Progenitor cell of endocrine pancreas (in vitro differentiated cells): ENCODE data around the gene NHERF2. TPM values are rescaled to one million over a fixed set of nuclear protein-coding genes. Genes with fewer than 3 reads are reported as not detected.

Source experiments
- DNase-seq: peaks from one replicate; pipeline ENCODE4 v3.0.0; 2021; ENCODE audit warnings: low spot score; ENCODE audit not compliant: unreplicated experiment
- H3K27ac Mint-ChIP-seq: 2 replicates; pipeline ENCODE4 v1.8.0; 2021; ENCODE audit warnings: mild to moderate bottlenecking, moderate library complexity, mixed read lengths
- H3K27me3 Mint-ChIP-seq: 2 replicates; pipeline ENCODE4 v1.8.0; 2021; ENCODE audit warnings: mixed read lengths
- H3K36me3 Mint-ChIP-seq: 2 replicates; pipeline ENCODE4 v1.8.0; 2022; ENCODE audit warnings: mixed read lengths; ENCODE audit not compliant: insufficient read depth
- H3K4me1 Mint-ChIP-seq: 2 replicates; pipeline ENCODE4 v1.8.0; 2021; ENCODE audit warnings: low read depth, mixed read lengths
- H3K4me3 Mint-ChIP-seq: 2 replicates; pipeline ENCODE4 v1.8.0; 2021; ENCODE audit warnings: low read depth, mild to moderate bottlenecking, moderate library complexity, mixed read lengths
- H3K9me3 Mint-ChIP-seq: 2 replicates; pipeline ENCODE4 v1.8.0; 2021; ENCODE audit warnings: low read depth, mixed read lengths
- CTCF ChIP-seq: fragments of 200-600 bp; sonication (generic); IDR thresholded peaks from one replicate; pipeline ENCODE4 v1.5.0; 2021; ENCODE audit warnings: antibody characterized with exemption, mild to moderate bottlenecking; ENCODE audit not compliant: unreplicated experiment
- total RNA-seq: library from RNA; stranded (reverse); gene quantifications from 2 replicates; pipeline ENCODE4 v1.2.1, GENCODE V29; 2021

Gene NHERF2
- total RNA-seq, 1 donor from 2014 or later = 8.4 TPM

GRCh38 chr16:2077016-2077415, 50.3 kb downstream of the NHERF2 start:
- H3K27ac Mint-ChIP-seq = no peak overlapping the region
- no peak for DNase-seq
- H3K4me1 Mint-ChIP-seq = no peaks in the 10 kb centered on the region
- H3K36me3 Mint-ChIP-seq = peaks cover 9% of the 10 kb centered on the region
- no peaks in the 10 kb centered on the region for H3K27me3 Mint-ChIP-seq
- H3K4me3 Mint-ChIP-seq = no peak overlapping the region
- no peaks in the 10 kb centered on the region for H3K9me3 Mint-ChIP-seq
- no peak for TF ChIP-seq CTCF

GRCh38 chr16:2077696-2078095, 51.0 kb downstream of the NHERF2 start:
- Mint-ChIP-seq H3K4me1 (no peaks in the 10 kb centered on the region), H3K27me3 (no peaks in the 10 kb centered on the region), H3K36me3 (peaks cover 9% of the 10 kb centered on the region), H3K27ac (no peak overlapping the region), H3K4me3 (no peak overlapping the region), H3K9me3 (no peaks in the 10 kb centered on the region)
- no peak for DNase-seq
- TF ChIP-seq CTCF = no peak

GRCh38 chr16:2078096-2078495, 51.4 kb downstream of the NHERF2 start:
- no peaks in the 10 kb centered on the region for H3K4me1 Mint-ChIP-seq
- no peaks in the 10 kb centered on the region for H3K27me3 Mint-ChIP-seq
- H3K9me3 Mint-ChIP-seq = no peaks in the 10 kb centered on the region
- H3K36me3 Mint-ChIP-seq = peaks cover 10% of the 10 kb centered on the region
- no peak overlapping the region for H3K27ac Mint-ChIP-seq
- no peak overlapping the region for H3K4me3 Mint-ChIP-seq
- no peak for TF ChIP-seq CTCF
- DNase-seq = no peak

GRCh38 chr16:2078691-2079090, 52.0 kb downstream of the NHERF2 start:
- no peak for DNase-seq
- no peak for TF ChIP-seq CTCF
- Mint-ChIP-seq H3K4me1 (no peaks in the 10 kb centered on the region), H3K9me3 (no peaks in the 10 kb centered on the region), H3K27ac (no peak overlapping the region), H3K36me3 (peaks cover 10% of the 10 kb centered on the region), H3K4me3 (no peak overlapping the region), H3K27me3 (no peaks in the 10 kb centered on the region)

GRCh38 chr16:2079311-2079800, 52.7 kb downstream of the NHERF2 start:
- no peak for DNase-seq
- no peaks in the 10 kb centered on the region for H3K4me1 Mint-ChIP-seq
- H3K27me3 Mint-ChIP-seq = no peaks in the 10 kb centered on the region
- no peak for TF ChIP-seq CTCF
- H3K9me3 Mint-ChIP-seq = no peaks in the 10 kb centered on the region
- no peak overlapping the region for H3K4me3 Mint-ChIP-seq
- no peak overlapping the region for H3K27ac Mint-ChIP-seq
- H3K36me3 Mint-ChIP-seq = peaks cover 10% of the 10 kb centered on the region
